SH-SY5Y (cell line): Measurements from ENCODE around the gene NSD1.

ENCODE experiments used
- GATA2 ChIP-seq: IDR thresholded peaks from 2 replicates; pipeline ENCODE4 v1.6.1; 2011; ENCODE audit warnings: mild to moderate bottlenecking, low read depth, low read length
- GATA3 ChIP-seq: IDR thresholded peaks from 2 replicates; pipeline ENCODE4 v1.6.1; 2011; ENCODE audit warnings: low read depth, mild to moderate bottlenecking, low read length, moderate library complexity

DNA sequence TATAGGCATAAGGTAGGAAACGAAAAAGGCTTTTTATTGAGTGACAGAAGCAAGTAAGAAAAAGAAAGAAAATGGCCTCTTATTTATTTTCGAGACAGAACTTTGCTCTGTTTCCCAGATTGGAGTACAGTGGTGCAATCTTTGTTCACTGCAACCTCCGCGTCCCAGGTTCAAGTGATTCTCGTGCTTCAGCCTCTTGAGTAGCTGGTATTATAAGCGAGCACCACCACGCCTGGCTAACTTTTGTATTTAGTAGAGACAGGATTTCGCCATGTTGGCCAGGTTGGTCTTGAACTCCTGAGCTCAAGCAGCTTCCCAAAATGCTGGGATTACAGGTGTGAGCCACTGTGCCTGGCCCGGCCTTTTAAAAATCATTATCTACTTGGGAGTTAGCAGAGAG, 70.7 kb downstream of the NSD1 start:
- no peak for TF ChIP-seq GATA3
- no peak for TF ChIP-seq GATA2
